ENCODE results near the gene NCKIPSD.

NCKIPSD gene

GRCh38 chr3:48678566-48679380 lies 6.9 kb downstream of the NCKIPSD start:
- no peak for DNase-seq (ENCODE audit: low spot score)

GRCh38 chr3:48678056-48678455 lies 7.7 kb downstream of the NCKIPSD start:
- no peak for DNase-seq (ENCODE audit: low spot score)

GRCh38 chr3:48674505-48674904 lies 11.2 kb downstream of the NCKIPSD start:
- DNase-seq (ENCODE audit: low spot score): no peak

DNA sequence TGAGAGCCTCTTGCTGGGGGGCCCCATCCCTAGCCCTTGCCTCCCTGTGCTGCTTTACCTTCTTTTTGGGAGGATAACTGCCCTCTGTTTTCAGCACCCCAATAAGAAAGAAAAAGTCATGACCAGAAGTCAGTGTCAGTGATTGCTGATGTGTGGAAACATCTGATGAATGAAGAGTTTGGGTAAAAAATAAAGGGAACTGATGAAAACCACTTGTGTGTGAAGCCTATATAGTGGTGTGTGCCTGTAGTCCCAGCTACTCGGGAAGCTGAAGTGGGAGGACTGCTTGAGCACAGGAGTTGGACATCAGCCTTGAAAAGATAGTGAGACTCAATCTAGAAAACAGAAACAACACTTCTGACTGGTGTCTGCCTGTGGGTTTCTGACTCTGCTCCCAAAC lies 13.2 kb downstream of the NCKIPSD start:
- no peak for DNase-seq (ENCODE audit: low spot score)

GRCh38 chr3:48664929-48665328 lies 20.8 kb downstream of the NCKIPSD start:
- no peak for DNase-seq (ENCODE audit: low spot score)

- no peak for DNase-seq (ENCODE audit: low spot score)
Observed at GRCh38 chr3:48664313-48664644, 21.4 kb downstream of the NCKIPSD start.

DNA sequence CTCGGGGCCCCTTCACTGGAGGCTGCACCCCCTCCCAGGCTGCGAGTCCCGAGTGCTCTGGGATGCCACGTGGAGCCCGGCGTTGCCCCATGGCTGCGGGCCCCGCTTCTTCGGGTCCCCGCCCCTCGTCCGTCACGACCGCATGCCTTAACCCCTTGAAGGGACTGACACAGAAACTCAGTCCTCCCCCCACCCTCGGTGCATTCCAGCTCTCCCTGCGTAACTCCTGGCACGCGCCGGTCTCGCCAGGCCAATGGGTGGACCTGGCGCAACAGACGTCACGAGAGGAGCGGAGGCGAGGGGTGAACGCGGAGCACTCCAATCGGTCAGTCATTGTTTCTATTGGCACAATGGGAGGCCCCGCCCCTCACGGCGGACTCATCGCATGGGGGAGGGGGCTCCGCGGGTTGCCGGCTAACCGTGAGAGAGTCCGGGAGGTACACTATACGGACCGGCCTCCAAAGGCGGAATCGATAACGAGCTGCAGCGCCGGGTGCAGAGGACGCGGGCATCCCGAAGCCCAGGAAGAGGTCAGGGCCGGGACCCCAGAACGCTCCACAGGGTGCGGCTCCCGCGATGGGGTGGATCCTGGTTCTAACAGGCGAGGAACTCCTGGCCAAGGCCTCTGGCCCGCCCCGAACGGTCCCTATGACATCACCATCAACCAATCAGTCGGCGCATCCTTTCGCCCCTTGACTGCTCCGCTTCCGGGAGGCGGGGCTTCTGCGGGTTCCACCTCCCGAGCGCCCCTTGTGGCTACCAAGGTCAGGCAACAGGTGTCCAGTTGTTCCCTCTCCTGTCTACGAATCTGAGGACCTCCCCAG lies 22.0 kb downstream of the NCKIPSD start:
- peak; percentile 95 for DNase-seq (ENCODE audit: low spot score)

DNA sequence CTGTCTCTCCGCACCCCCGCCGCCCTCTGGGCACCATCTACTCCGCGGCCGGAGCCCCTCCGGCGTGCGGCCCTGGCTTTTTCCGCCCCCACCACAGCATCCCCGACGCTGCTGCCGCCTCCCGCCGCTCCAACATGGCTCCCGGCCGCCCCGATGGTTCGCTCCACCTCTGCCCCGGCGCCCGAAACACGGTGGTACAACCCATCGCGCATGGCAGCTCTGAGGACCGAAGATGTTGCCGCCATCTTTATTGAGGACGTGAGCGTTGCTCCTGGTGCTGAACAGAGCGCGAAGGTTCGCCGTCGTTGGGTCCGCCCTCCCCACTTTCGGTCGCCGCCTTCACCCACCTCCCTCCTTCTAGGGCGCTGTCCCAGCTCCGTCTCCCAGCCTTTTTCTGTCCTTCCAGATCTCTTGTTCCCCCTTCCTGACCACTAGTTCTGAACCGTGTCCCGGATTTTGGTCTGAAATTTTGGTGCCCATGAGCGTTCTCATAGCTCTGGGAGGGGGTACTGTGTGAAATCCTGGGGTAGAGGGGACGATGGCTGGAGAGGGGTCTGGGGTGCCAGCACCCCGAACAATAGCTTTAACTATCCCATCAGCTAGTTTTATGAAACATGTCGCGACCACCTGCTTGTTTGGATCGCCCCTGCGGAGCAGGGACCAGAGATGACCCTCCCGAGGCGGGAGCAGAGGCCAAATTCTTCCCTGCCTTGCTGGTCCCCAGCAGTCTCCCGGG lies 22.8 kb downstream of the NCKIPSD start, which contains the start of gene CELSR3:
CELSR3 (minus strand) TSS at position 134 of the 736 bp plus-strand sequence. CDS start 252 bp downstream, outside the sequence.
- DNase-seq (ENCODE audit: low spot score): no peak

- DNase-seq (ENCODE audit: low spot score): no peak
Observed at GRCh38 chr3:48662145-48662752, 23.5 kb downstream of the NCKIPSD start.

GRCh38 chr3:48661501-48662144 lies 24.1 kb downstream of the NCKIPSD start:
- no peak for DNase-seq (ENCODE audit: low spot score)

GRCh38 chr3:48660800-48661400 lies 24.8 kb downstream of the NCKIPSD start:
- no peak for DNase-seq (ENCODE audit: low spot score)

DNA sequence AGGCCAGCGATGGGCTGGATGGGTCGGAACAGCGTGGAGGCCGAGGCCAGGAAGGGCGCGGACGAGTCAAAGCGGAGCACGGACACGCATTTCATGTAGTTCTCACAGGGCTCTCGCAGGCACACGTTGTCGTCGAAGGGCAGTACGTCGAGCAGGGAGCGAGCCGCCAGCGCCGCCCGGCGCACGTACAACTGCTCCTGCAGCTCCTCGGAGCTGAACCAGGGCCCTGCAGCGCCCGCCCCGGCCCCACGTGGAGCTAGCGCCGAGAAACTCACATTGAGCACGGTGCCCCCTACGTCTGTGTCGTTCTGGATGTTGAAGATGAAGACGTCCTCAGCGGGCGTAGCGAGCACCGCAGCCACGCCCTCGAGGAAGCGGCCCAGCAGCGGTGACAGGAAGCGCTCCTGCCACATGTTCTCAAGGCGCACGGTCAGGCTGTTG lies 28.9 kb downstream of the NCKIPSD start:
- DNase-seq (ENCODE audit: low spot score): no peak

- peak; percentile 81 for DNase-seq (ENCODE audit: low spot score)
Observed at GRCh38 chr3:48656061-48656840, 29.5 kb downstream of the NCKIPSD start.

- no peak for DNase-seq (ENCODE audit: low spot score)
Observed at GRCh38 chr3:48655606-48656005, 30.1 kb downstream of the NCKIPSD start.

DNA sequence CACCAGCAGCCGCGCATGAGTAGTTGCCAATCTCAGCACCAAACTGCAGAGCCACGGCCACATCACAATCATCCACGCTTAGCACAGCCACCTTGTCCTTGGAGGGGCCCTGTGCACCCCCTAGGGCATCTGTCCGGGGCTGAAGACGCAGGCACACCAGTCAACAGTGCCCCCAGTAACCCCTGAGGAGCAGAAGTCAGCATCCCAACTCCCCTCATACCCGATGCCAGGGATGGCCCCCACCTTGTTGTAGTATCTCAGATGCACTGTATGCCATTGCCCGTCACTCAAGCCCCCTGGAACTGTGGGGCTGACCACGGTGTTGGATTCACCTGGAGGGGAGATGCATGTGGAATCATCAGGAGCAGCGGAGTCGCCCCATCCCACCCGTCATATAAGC lies 30.7 kb downstream of the NCKIPSD start:
- DNase-seq (ENCODE audit: low spot score): no peak

GRCh38 chr3:48652923-48653715 lies 32.6 kb downstream of the NCKIPSD start:
- no peak for DNase-seq (ENCODE audit: low spot score)

DNA sequence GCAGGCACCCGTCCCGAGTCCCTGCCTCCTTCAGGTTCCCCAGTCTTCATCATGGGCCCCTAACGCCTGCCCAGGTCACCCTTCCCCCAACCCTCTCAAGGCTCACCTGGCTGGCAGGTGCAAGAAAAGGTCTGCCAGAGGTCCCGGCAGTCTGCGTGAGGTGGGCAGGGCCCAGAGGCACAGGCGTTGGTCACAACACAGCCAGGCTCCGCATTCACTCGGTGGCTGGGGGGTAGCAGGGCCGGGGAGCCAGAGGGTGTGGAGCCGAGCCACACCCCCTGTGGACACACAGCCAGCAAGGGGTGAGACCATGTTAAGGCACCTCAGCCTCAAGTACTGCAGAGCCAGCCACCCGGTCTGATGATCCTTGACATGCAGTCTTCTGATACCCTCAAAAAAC lies 33.9 kb downstream of the NCKIPSD start:
- no peak for DNase-seq (ENCODE audit: low spot score)

DNA sequence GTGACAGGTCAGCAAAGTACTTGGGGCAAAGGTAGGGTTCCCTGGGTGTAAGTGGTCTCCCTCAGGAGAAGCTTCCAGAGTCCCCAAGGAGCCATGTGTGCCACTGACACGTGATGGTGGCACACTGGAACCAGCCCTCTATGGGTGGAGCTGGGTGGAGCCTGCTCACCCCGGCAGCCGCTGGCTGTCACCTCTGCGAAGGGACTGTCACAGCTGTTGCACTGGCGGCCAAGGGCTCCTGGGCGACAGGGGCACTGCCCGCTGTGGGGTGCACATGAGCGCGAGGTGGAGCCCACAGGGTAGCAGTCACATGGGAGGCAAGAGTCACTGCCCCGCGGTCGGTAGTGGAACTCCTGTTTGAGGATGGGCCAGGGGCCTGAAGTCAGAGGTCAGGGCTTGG lies 35.0 kb downstream of the NCKIPSD start:
- no peak for DNase-seq (ENCODE audit: low spot score)

DNA sequence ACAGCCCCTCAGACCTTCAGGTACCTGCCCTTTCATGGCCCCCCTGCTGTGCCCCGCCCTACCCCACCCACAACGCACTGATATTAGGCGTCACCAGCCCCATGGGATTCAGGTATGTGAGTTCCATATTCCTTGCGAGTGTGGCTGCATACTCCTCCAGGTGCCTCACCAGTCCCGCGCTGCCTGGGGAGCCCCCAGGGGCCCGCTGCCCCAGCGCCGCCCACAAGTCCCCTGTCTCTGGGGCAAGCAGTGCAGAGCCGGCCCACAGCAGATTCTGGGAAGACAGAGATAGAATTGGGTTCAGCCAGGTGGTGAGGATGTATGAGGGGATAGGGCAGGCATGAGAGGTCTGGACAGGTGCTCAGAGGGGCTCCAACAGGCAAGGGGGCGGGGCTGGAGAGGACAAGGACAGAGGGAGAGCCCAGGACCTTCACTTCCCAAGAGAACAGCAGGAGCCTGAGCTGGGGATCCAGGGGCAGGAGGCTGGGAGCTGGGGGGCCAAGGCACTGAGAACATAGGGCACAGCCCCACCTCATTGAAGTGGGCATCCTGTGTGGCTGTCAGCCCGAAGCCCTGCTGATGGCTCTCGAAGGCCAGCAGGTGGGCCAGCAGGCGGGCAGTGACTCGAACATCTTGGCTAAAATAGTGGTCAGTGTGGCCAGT lies 37.4 kb downstream of the NCKIPSD start:
- DNase-seq (ENCODE audit: low spot score): no peak
